CD4-positive, alpha-beta T cell treated with Interleukin-6 at 100 ng/mL for 8 hours (primary cell): ENCODE data around the gene ADRA2C.
"Not testable (repeated sequence)": the region's sequence is repeated elsewhere in the genome, so short reads cannot be mapped to it uniquely, and the experiment has no call there.

ENCODE experiments used
- DNase-seq: peaks from one replicate; pipeline ENCODE4 v3.0.0-alpha.2; 2020; ENCODE audit warnings: mixed read lengths, low spot score

Gene ADRA2C

DNA sequence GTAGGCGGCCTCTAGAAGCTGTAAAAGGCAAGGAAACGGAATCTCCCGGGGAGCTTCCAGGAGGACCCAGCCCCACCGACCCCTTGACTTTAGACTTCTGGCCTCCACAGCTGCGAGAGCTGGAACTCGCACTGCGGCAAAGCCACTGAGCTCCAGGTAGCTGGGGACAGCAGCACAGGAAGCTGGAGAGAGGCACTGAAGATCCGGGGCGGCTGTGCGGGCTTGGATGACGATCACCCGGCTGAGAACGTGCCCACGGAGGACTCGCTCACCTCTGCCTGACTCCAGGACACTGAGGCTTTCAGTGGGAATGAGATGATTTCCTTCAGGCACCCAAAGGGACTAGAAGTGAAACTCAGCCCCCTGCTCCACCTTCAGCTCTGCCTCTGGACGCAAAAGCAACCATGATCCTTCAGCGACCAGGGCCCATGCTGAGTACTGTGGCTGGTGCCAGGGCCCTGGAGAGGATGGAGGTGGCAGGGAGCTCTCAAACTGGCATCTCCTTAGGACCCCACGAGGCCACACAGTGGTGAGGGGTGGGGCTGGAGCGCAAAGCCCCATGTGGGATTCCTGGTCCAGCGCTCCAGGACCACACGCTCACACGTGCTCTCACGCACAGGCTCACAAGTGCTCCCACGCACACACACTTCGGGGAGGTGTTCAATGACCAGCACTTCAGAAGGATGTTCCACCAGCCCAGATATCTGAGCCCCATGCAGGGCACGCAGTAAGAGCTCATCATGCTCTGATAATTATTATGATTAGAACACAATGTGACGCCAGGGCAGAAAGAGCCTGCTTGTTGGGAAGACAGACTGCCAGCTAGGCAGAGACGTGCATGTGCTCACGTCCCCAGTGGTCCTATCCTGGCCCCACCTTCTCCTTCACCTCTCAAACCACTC lies 47.2 kb downstream of the ADRA2C start:
- DNase-seq = no peak

DNA sequence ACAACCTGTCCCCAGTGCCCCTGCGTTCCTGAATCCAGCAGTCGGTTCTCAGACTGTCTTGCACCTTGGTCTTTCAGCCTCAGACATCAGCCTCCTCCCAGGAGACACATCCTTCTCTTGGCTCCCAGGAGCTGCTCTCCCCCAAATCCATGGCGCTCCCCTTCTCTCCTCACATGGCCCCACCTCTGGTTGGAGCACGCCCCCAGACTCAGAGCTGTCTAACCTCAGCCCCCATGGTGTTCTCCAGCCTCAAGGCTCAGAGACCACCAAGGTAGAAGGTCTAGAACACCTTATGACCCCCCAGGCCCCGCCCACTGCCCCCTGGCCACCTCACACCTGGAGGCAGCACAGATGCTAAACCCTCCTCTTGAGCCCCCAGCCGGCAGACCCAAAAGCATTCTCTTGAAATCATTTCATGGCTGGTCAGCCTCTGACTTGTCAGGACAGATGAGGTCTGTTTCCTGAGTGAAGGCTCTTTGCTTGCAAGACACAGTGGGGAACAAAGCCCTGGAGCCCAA lies 47.9 kb downstream of the ADRA2C start:
- no peak for DNase-seq

DNA sequence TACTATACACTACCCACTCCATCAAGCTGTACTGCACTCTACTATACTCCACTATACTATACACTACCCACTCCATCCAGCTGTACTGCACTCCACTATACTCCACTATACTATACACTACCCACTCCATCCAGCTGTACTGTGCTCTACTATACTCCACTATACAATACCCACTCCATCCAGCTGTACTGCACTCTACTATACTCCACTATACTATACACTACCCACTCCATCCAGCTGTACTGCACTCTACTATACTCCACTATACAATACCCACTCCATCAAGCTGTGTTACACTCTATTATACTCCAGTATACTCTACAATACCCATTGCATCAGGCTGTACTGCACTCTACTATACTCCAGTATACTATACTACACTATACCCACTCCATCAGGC lies 48.7 kb downstream of the ADRA2C start:
- DNase-seq = not testable (repeated sequence)

DNA sequence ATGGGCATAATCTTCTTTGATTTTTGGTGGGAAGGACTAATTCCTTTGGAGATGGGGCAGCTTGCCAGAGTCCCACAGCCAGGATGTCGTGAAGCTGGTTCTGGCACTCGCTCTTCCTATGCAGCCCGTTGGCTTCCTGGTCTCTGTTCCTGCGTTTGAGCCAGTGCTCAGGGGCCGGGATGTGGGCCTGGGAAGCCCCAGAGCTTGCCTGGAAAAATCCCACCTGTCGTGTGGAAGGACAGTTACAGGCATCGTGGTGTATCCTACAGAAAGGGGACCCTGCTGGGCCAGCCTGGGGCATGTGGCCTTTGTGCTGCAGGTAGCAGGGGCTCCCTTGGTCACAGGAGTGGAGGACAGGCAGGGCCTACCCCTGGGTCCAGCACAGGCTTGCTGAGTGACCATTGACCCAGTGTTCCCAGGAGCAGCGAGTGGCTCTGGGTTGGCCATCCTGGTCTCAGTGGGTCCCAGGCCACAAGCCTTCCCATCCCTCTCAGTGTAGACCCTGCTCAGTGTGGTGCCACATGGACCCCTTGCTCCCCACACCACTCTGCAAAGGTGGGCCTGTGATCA lies 50.2 kb downstream of the ADRA2C start:
- DNase-seq = no peak

DNA sequence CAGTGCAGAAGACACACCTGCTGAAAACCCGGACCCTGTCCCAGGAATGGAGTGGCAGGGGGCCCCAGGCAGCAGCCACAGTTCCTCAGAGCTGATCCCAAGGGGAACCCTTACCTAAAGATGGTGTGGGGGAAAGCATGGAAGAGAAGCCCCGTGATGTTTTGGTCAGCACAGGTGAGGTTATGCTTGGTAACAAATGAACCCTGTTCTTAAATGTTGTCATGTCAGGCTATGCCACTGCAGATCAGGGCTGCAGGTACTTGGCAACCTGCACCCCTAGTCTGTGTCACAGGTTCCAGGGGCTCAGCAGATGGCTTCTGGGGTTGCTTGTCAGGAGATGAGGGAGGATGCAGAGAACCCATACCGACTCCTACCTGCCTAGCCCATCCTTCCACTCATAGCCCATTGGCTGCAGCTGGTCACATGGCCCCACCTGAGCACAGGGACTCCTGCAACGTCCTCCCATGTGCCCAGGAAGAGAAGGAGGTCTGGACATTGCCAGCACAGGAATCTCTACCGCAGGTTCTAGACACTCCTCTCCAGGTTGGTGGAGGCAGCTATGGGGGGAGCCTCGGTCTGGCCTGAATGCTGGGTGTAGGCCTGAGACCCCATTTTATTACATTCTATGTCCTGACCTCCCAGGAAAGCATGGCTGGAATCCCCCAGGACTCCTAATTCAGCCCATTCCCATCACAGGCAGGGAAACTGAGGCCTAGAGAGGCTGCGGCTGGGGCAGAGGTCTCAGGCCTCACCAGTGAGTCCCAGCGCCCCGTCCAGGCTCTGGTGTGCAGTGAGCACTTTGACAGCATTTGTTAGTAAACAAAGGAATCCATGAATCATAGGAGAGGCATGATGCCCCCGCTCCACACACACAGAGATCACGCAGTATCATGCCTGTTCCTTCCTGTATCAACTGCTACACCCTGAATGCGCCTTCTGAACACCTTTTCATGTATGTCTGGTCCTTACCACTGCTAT lies 51.1 kb downstream of the ADRA2C start:
- DNase-seq = no peak
